ENCODE results near the gene OBSCN.

OBSCN gene

DNA sequence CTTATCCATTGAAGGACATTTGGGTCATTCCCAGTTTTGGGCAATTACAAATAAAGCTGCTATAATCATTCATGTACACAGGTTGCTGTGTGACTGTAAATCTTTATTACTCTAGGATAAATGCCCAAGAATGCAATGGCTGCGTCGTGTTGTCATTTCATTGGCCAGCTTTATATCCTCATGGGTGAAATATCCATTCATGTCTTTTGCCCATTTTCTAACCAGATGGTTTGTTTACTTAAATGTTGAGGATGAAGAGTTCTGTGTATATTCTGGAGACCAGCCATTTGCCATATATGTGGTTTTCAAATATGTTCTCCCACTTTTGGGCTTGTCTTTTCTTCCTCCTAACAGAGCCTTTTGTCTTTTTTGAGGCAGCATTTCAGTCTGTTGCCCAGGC, 173.5 kb downstream of the OBSCN start:
- DNase-seq (ENCODE audit: low spot score), result no peak

DNA sequence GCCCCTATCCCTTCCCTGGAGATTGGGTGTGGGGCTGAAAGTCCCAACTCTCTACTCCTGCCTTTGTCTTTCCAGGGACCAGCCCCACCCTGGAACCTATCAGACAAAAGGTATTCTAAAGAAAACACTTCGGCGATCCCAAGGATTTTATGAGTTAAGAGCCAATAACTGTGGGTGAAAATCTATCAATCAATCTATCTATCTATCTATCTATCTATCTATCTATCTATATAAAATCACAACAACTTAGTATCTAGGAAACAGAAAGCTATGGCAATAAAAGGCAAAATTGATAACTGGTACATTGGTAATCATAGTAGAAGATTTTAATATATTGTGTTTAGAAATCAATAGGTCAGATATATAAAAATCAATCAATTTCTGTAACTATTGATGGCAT, 175.9 kb downstream of the OBSCN start:
- DNase-seq (ENCODE audit: low spot score), result no peak

DNA sequence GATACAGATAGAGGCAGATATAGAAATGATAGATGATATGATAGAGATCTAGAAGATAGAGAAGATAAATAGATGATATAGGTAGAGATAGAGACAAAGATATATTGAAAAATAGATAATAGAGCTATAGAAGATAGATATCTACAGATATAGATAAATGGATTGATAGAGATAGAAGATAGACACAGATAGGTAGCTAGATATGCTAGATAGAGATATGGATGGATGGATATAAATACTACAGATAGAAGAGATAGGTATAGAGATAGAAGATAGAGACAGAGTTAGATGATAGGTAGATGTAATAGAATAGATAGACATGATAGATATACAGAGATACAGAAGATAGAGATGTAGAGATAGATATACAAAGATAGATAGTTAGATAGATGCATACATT, 177.4 kb downstream of the OBSCN start:
- no peak for DNase-seq (ENCODE audit: low spot score)

DNA sequence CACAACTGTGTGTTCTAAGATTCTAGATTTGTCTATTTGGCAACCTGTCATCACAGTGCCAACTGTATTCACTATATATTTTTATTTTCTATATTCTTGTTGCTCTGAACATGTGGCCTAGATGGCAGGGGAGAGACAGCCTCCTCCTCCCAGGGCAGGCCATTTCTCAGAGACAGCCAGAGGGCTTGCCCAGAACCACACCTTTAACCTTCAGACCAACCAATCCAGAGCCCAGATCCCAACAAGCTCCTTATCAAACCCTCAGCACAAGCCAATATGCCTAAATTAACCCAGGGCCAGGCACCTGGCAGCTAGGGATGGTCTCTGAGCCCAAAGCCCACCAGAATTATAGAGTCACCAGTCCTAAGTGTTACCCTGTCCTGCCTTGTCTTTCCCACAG, 179.5 kb downstream of the OBSCN start:
- no peak for DNase-seq (ENCODE audit: low spot score)

DNA sequence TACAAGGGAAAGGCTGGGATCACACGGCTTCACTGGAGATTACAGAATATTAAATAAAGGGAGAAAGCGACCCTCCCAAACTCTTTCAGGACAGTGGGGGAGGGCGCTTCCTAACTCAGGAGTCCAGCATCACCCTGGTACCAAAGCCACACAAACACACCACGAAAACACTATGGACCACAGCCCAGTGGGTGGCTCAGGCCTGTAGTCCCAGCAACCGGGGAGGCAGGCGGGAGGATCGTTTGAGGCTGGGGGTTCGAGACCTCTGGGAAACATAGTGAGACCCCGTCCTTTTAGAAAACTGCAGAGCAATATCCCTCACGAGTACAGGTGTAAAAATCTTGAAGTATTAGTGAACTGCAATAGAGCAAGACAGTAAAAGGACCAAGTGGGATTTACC, 182.8 kb downstream of the OBSCN start:
- DNase-seq (ENCODE audit: low spot score), result no peak

DNA sequence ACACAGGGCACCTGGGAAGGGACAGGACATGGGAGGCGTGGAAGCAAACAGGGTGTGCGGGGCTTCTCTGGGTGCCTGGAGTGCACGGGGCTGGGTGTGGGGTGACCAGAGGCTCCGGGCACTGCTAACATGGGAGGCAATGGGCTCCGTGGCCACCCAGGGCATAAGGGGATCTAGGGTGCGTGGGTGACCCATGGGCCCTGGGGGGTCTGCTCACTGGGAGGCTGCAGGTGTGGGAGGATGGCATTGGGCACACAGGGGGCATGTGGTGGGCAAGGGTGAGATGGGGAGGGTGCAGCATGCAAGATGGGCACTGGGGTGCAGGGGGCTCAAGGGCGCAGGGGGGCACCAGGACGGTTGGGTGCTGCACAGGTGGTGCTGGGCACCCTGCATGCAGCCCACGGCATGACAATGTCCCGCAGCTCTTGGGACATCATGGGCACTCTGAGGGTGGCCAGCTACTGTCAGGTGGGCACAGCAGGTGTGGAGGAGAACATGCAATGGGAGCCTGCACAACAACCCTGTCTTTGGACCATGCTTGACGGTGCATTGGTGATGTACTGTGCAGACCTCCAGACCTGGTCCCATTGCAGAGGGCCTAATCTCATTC, 183.7 kb downstream of the OBSCN start:
- no peak for DNase-seq (ENCODE audit: low spot score)

DNA sequence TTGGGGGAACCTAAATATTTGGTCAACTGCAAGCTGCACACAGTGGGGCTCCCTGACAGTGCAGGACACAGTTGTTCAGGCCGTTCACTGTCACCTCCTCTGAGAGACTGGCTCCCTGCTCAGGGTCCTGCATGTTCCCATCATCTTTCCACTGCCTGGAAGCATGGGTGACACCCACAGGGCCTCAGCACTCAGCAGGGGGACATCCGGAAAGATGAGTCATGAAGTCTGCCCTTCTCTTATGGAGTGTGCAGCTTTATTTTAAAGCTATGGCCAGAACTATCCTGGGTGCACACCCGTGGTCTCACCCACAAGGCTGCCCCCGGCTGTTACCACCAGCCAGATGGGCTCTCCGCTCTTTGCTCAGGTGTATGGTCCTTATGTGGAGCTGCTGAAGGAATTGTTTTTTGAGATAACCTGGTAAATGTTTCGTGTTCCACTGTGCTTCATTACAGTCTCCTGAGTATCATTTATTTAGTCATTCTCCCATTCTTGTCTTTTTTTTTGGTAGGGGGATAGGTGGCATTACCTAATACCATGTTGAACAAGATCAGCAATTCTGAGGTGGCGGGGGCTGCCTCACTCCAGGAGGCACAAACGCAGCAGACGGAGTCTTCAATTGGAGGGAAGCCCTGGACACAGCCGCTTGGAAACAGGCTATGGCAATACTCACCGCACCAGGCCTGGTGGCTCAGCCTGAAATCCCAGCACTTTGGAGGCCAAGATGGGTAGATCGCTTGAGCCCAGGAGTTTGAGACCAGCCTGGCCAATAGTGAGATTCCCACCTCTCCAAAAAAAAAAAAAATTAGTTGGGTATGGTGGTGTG, 184.5 kb downstream of the OBSCN start:
- DNase-seq (ENCODE audit: low spot score), result no peak

DNA sequence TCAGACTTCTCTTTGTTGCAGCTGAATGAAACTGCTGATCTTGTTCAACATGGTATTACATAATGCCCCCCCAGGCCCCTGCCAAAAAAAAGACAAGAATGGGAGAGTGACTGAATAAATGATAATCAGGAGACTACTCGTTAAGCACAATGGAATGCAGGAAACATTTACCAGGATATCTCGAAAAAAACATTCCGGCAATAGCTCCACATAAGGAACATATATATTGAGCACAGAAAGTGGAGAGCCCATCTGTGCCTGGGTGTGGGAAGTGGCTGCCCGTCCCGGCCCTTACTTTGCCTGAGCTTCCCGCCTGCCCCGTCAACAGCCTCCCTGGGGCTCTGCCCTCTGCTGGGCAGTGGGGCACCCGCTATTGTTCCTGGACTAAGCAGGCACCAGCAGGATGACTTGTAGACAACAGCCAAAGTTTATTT, 185.4 kb downstream of the OBSCN start:
- peak; percentile 61 for DNase-seq (ENCODE audit: low spot score)

DNA sequence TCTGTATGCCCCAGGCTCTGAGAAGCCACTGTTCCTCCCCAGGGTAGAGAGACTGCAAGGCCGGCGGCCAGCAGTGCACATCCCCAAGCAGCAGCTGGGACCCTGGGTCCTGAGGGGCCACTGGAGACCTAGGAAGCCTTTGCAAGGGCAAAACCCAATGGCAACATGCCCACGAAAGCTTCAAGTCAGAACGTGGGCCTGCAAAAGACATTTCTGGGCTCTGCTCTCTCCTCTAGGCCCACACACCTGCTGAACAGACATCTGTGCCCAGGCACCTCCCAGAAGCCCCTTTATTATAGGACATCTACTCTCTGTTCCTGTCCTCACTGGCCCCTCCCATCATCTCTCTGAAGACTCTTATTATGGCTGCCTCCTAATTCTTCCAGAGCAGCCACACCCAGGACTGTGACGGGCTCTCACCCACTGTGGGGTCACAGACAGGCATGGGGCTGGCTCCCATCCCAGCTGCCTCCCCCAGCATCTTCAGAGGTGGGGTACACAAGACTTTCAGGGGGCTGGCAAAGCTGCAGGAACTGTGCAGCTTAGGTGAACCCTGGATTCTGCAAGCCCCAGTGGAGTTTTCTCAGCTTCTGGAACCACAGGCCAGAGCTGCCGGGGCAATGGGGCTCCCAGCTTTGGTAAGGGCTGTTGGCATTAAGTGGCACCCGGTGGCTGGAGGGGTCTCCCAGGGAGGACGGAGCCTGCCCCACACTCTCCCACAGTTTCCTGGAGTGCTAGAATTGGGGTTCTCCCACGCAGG, 186.1 kb downstream of the OBSCN start:
- no peak for DNase-seq (ENCODE audit: low spot score)

DNA sequence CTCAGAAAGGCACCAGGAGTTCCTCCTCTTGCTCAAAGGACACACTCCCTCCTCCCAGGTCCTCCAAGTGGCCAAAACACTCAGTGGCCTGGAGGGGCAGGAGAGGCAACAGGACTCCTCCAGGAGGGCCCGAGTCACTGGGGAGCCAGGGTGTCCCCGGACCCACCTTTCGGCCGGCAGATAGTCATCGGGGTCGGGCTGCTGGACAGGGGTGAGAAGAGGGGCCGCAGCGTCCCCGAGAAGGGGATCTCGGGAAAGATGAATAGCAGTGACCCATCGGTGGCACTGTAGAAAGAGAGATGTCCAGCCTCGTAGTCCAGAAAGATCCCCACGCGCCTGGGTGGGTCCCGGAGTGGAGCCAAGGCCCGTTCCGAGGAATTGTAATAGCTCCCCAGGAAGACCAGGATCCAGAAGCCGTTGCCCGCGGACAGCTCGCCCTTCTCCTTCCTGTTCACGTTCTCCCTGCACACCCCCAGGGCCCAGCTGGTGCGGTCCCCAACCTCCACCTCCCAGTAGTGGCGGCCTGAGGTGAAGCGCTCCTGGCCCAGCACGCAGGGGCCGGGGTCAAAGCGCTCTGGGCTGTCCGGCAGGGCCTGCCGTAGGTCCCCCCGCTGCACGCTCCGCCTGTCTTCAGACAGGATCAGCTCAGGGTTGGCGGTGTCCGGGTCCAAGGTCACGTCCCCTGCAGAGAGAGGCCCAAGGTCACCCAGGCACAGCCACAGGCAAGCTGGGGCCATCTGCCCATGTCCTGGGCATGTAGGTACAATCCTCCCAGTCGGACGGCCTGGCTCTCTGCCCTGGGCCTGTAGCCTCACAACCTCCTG, 186.9 kb downstream of the OBSCN start:
- DNase-seq (ENCODE audit: low spot score), result no peak

DNA sequence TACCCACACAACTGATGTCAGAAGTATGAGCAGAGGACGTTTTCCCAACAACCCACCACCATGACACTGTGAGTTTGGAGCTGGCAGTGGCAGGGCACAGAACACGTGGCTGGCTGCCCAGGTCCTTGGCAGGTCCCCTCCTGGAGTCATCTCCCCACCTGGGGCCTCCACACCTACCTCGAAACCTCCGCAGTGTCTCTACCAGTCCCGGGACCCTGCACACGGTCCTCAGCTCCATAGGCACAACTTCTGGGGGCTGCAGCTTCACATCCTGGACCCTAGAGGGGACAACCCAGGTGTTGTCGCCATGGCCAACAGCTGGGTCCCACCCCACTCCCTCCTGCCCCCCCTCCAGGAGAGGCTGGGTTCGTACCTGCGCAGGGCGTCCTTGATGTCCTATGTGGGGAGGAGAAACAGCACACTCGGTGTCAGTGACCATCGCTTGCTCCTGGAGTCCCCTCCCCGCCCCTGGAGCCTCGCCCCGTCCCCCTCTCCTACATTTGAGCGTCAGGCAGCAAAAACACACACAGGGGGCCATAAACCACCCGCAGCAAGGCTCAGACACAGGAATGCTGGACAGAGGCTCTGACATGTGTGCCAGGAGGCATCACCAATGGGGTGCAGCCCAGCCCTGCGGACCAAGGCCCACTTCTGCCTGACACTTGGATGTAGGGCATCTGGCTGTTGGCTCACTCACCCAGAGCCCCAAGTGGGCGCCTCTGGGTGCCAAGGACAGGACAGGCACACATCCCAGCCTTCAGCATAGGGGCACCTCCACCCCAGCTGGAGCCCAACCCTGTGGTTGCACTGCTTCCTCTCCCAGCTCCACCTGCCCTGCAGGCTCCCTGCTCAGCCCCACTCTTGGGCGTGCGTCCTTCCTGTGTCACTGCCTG, 189.2 kb downstream of the OBSCN start:
- no peak for DNase-seq (ENCODE audit: low spot score)

DNA sequence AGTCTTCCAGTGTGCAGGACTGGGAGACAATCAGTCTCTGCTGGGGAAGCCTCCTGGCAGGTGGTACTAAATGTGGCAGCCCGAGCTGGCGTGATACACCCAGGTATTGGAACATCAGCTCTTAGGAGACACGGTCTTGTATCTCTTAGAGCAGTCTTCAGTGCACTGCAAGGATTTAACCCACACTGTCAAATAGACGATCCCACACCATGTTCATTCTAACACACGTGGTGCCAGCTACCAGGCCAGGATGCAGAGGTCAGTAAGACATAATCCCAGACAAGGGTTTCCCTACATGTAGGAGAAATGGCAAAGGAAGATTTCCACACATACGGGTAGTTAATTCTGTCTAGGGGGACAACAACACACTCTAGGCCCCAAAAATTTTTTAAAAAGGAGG, 190.1 kb downstream of the OBSCN start:
- no peak for DNase-seq (ENCODE audit: low spot score)

DNA sequence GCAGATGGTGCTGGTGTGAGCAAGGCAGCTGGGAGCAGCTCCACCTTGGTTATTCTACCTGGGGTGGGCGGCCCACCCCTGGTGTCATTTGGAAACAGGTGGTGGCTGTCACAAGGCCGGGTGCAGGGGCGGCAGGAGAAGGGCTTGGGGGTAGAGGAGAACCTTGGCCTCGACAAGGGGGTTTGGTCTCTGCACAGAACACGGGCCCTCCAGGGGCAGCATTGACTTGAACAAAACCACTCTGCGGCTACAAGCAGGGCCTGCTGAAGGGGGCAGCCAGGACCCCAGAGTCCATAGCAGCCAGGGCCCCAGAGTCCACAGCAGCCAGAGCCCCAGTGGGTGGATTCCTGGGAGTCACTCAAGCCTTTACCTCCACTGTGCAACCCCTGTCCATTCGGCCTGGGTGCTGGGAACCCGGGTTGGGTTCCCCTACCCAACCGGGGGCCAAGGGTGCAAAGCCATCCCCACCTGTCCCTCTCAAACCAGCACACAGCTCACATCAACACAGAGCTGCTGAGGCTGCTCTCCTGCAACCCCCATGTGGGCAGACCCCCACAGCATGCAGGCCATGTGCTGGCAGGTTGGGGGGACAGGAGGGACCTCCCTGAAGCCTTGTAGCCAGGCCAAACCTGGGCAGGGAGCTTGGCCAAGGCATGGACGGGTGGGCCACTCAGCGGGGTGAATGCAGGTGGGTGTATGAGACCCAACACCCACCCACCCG, 191.1 kb downstream of the OBSCN start:
- DNase-seq (ENCODE audit: low spot score), result no peak

DNA sequence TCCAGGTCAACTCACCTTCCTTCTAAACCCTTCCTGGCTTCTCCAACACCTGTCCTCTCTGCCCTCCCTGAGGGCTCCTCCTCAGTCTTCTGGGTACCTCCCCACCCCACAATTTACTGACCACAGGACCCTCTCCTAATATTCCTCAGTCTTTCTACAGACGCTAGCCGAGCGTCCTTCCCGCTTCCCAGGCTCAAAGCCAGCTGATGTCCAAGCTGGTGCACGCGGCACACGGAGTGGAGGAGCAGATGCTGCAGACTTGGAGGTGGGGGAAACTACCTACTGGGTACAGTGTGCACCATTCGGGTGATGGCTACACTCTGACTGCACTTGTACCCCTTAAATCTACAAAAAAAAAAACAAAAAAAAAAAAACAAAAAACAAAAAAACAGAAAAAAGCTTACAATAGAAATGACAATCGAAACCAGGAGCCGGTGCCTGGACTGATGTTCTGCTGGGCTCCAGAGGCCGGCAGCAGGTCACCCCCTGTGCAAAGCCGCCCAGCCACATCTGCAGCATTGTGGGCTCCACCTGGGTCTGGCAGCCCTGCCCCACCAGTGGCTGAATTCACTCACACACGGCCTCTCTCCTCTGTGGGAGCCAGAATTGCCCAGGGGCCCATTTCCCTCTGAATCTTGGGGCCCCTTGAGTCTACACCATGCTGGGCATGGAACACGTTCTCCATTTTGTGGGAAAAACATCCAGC, 191.8 kb downstream of the OBSCN start:
- DNase-seq (ENCODE audit: low spot score), result no peak

DNA sequence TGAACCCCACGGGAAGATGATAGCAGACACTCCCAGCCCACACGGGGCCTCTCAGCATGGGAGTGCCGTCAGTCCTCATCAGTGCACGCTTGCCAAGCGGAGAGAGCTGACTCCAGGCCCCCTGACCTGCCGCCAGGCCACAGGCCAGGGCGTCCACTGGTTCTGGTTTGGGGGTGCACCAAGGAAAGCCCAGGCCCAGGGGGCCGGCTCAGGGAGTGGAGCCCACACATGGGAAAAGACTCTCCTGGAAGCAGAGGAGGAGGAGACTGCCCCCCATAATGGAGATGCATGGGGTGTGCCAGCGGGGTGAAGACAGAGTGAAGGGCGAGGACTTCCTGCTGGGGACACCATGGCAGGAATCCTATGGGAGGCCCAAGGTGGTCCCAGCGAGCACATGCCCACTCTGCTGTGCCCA, 192.4 kb downstream of the OBSCN start:
- DNase-seq (ENCODE audit: low spot score), result no peak

DNA sequence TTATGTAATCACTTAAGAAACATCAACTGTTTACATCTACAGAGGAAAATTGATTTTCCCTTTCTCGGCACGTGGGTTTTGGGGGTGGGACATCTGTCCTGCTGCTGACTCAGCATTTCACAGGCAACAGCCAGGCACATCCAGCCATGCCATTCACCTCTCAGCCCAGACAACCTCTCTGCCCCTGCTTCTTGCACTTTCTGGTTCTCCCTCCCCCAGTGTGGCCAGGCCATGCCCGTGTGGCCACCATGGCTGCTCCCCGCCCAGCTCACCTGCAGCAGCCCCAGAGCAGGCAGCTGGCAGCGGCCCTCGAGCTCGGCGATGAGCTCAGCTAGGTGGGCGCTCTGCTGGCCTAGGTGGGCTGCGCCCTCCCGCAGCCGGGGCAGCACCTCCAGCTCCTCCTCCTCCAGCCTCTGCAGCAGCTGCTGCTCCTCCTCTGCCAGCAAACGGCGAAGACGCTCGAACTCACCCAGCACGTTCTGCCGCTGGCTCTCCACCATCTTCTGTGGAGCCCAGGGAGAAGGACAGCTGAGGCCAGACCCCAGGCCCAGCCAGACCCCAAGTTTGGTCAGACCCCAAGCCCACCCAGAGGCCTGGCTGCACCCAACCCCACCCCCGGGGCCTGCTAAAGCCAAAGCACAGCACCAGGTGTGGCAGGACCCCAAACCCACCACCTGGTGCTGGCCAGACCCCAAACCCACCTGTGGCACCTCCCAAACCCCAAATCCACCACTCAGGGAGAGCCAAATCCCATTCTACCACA, 193.0 kb downstream of the OBSCN start:
- DNase-seq (ENCODE audit: low spot score), result no peak

DNA sequence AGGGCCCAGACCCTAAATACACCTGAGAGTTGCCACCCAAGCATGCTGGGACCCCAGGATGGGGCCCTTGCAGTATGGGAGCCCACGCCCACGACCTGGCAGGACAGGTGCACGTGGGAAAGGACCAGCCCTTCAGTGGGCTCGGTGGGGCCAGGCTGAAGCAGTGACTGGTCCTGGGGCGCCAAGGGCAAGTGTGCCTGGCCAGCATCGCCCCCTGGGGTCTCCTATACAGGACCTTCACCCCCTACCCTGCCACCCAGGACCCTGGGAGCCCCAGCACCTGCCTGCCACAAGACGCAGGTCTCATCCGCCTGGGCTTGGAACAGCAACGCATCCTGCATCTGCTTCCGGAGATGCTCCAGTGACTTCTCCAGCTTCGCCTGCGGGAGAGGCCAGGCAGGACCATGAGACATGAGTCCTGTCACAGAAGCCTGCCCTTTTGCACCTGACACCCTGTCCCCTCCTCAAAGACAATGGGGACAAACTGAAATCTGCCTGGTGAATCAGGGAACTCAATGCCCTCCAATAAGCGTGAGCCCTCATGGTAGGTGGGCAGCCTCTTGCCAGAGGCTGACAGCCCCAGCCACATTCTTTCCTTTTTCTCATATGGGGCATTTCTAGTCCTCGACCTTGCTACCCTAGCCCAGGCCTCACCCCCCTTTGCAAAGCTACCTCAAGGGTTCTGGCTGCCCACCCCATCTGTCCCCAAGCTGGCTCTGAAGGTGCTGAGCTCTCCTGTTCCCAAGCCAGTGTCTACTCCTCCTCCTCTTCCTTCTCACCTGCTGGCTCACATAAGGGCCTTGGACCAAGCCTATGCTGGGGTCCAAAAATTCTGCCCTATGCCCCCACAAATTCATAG, 194.2 kb downstream of the OBSCN start:
- no peak for DNase-seq (ENCODE audit: low spot score)

DNA sequence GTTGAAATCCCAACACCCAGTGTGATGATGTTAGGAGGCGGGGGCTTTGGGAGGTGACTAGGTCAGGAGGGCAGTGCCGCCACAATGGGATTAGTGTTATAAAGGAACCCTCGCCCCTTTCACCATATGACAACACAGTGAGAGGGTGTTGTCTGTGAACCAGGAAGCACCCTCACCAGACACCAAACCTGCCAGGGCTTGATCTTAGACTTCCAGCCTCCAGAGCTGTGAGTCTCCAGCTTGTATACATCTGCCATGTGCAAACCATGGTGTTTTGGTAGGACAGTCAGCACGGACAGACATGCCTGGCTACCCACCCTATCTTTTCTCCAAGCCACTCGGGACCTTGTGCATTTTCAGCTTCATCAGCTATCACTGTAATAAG, 194.8 kb downstream of the OBSCN start:
- DNase-seq (ENCODE audit: low spot score), result no peak

Data from kidney tubule cell (primary cell).